ENCODE measurements around the gene MYG1.
"Not testable (repeated sequence)": the region's sequence is repeated elsewhere in the genome, so short reads cannot be mapped to it uniquely, and the experiment has no call there.

MYG1 gene

GRCh38 chr12:53327435-53328042 is 28.0 kb downstream of the MYG1 start:
- ATAC-seq: no peak
- no peak for TF ChIP-seq ZFP3 (CRISPR knock-in tag; IDR thresholded peaks at IDR 0.05)
- TF ChIP-seq BACH2 (CRISPR knock-in tag; IDR thresholded peaks at IDR 0.05; ENCODE audit: borderline replicate concordance): no peak
- no peak for TF ChIP-seq TOX (CRISPR knock-in tag; IDR thresholded peaks at IDR 0.05; ENCODE audit: borderline replicate concordance)
- peak; percentile 30; the same call in 1 of the 2 replicates for TF ChIP-seq ZFP30 (CRISPR knock-in tag; IDR thresholded peaks at IDR 0.05)
- no peak for TF ChIP-seq ZNF70 (CRISPR knock-in tag; IDR thresholded peaks at IDR 0.05)
- no peak for TF ChIP-seq CREB5 (CRISPR knock-in tag; IDR thresholded peaks at IDR 0.05; ENCODE audit: low read depth)
- TF ChIP-seq TSHZ2 (CRISPR knock-in tag; IDR thresholded peaks at IDR 0.05): no peak
- no peak for TF ChIP-seq POU6F1 (CRISPR knock-in tag; IDR thresholded peaks at IDR 0.05; ENCODE audit: borderline replicate concordance, low read depth)

- no peak for TF ChIP-seq BACH2 (CRISPR knock-in tag; IDR thresholded peaks at IDR 0.05; ENCODE audit: borderline replicate concordance)
- TF ChIP-seq GLIS3 (CRISPR knock-in tag; IDR thresholded peaks at IDR 0.05): no peak
- no peak for TF ChIP-seq PATZ1 (CRISPR knock-in tag; IDR thresholded peaks at IDR 0.05; ENCODE audit: borderline replicate concordance)
- TF ChIP-seq ISL1 (CRISPR knock-in tag; IDR thresholded peaks at IDR 0.05): no peak
- TF ChIP-seq ZNF70 (CRISPR knock-in tag; IDR thresholded peaks at IDR 0.05): no peak
- no peak for TF ChIP-seq CREB5 (CRISPR knock-in tag; IDR thresholded peaks at IDR 0.05; ENCODE audit: low read depth)
- TF ChIP-seq TOX (CRISPR knock-in tag; IDR thresholded peaks at IDR 0.05; ENCODE audit: borderline replicate concordance): no peak
- TF ChIP-seq SNAI2 (CRISPR knock-in tag; IDR thresholded peaks at IDR 0.05): no peak
These were observed 28.5 kb downstream of the MYG1 start for GRCh38 chr12:53328043-53328435.

GRCh38 chr12:53330671-53331070 is 31.2 kb downstream of the MYG1 start:
- no peak for ATAC-seq
- TF ChIP-seq ESRRG (CRISPR knock-in tag; IDR thresholded peaks at IDR 0.05): no peak
- no peak for TF ChIP-seq PPARA (CRISPR knock-in tag; IDR thresholded peaks at IDR 0.05; ENCODE audit: borderline replicate concordance)

More at GRCh38 chr12:53328043-53328435, 28.5 kb downstream of the MYG1 start:
- ATAC-seq: no peak

- ATAC-seq: not testable (repeated sequence)
These were observed 32.8 kb downstream of the MYG1 start for GRCh38 chr12:53332339-53332738.

GRCh38 chr12:53332744-53333143 is 33.2 kb downstream of the MYG1 start:
- TF ChIP-seq ESRRG (CRISPR knock-in tag; IDR thresholded peaks at IDR 0.05) (no peak), GLIS3 (CRISPR knock-in tag; IDR thresholded peaks at IDR 0.05) (no peak), ISL1 (CRISPR knock-in tag; IDR thresholded peaks at IDR 0.05) (no peak), CREB5 (CRISPR knock-in tag; IDR thresholded peaks at IDR 0.05; ENCODE audit: low read depth) (no peak), ZFP30 (CRISPR knock-in tag; IDR thresholded peaks at IDR 0.05) (no peak), CSRNP3 (CRISPR knock-in tag; IDR thresholded peaks at IDR 0.05) (no peak), ZNF8 (CRISPR knock-in tag; IDR thresholded peaks at IDR 0.05) (no peak)
- ATAC-seq: no peak

Data from SK-N-SH treated with all-trans-retinoic acid at 6 μM for 48 hours (cell line).